Measurements from ENCODE around the gene GLOD5. TPM values are rescaled to one million over a fixed set of nuclear protein-coding genes. Genes with fewer than 3 reads are reported as not detected.

The GLOD5 gene
- total and polyA plus RNA-seq, 9 of the 15 experiments (the other 6 are each of a cell fraction or from before 2014, with no cell fraction given) = 0.27 to 4.4 (median 2.2) TPM

DNA sequence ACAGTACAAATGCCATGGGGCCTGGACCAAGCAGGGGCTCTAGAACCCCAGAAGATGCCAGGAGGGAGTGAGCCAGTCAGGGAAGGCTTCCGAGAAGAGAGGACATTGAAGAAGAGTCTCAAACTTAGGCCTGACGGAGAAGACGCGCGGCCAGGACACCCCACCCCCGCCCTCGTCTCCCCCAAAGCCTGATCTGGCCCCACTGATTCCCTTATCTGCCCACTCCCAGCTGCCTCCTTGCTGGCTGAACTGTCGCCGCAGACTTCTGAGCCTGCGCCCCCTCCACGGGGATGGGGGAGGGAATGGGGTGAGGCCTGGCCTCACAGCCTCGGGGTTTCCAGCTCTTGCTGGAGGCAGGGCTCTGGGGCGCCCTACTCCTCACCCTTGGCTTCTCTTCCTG is 21.2 kb downstream of the GLOD5 start (continued):
- TF ChIP-seq, protein P1, sequence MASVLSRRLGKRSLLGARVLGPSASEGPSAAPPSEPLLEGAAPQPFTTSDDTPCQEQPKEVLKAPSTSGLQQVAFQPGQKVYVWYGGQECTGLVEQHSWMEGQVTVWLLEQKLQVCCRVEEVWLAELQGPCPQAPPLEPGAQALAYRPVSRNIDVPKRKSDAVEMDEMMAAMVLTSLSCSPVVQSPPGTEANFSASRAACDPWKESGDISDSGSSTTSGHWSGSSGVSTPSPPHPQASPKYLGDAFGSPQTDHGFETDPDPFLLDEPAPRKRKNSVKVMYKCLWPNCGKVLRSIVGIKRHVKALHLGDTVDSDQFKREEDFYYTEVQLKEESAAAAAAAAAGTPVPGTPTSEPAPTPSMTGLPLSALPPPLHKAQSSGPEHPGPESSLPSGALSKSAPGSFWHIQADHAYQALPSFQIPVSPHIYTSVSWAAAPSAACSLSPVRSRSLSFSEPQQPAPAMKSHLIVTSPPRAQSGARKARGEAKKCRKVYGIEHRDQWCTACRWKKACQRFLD (CRISPR knock-in tag; IDR thresholded peaks at IDR 0.05) = peak; percentile 79; the same call in 1 of the 2 replicates
- TF ChIP-seq LEF1 (IDR thresholded peaks at IDR 0.05) (peak; percentile 97), HLTF (IDR thresholded peaks at IDR 0.05) (peak; percentile 87; the same call in 1 of the 2 replicates), POLR2AphosphoS5 (IDR thresholded peaks at IDR 0.05; ENCODE audit: control insufficient read depth, insufficient read depth, low read depth, low read length) (peak; percentile 97), MEF2A (IDR thresholded peaks at IDR 0.05; ENCODE audit: control insufficient read depth, low read depth, low read length) (peak; percentile 59; the same call in 1 of the 2 replicates), MAFF (IDR thresholded peaks at IDR 0.05; ENCODE audit: low read length) (no peak), PPARD (CRISPR knock-in tag; IDR thresholded peaks at IDR 0.05) (no peak), ARID1B (IDR thresholded peaks at IDR 0.05) (peak; percentile 97), ELF4 (CRISPR knock-in tag; IDR thresholded peaks at IDR 0.05) (0 out of 2 replicates have a peak, but pooled peaks have one; percentile 27), YY1 (IDR thresholded peaks at IDR 0.05; ENCODE audit: borderline replicate concordance in 1 of 3, control insufficient read depth in 1 of 3, extremely low read depth in 1 of 3, insufficient read depth in 3 of 3, insufficient read length in 1 of 3, insufficient replicate concordance in 2 of 3, low read depth in 1 of 3, low read length in 2 of 3) (peak in 1 of 3 experiments; percentile 8), MAZ (CRISPR knock-in tag; conservative IDR thresholded peaks at IDR 0.05 in 1 of 2, IDR thresholded peaks at IDR 0.05 in 1 of 2) (peak; percentile 90 to 95), ZNF766 (CRISPR knock-in tag; conservative IDR thresholded peaks at IDR 0.05) (peak; percentile 83), MEF2D (tag; conservative IDR thresholded peaks at IDR 0.05; ENCODE audit: low read depth) (0 out of 2 replicates have a peak, but pooled peaks have one; percentile 54), GABPB1 (CRISPR knock-in tag; IDR thresholded peaks at IDR 0.05) (peak; percentile 63), PTBP1 (IDR thresholded peaks at IDR 0.05; ENCODE audit: low read depth, low read length) (peak; percentile 77; the same call in 1 of the 2 replicates), SMARCA4 (IDR thresholded peaks at IDR 0.05) (peak; percentile 96), ZC3H11A (IDR thresholded peaks at IDR 0.05; ENCODE audit: low read depth, low read length) (no peak), POLR2G (IDR thresholded peaks at IDR 0.05; ENCODE audit: low read depth, low read length) (peak; percentile 59), HIVEP1 (CRISPR knock-in tag; IDR thresholded peaks at IDR 0.05) (no peak)
- TF ChIP-seq, protein P2, sequence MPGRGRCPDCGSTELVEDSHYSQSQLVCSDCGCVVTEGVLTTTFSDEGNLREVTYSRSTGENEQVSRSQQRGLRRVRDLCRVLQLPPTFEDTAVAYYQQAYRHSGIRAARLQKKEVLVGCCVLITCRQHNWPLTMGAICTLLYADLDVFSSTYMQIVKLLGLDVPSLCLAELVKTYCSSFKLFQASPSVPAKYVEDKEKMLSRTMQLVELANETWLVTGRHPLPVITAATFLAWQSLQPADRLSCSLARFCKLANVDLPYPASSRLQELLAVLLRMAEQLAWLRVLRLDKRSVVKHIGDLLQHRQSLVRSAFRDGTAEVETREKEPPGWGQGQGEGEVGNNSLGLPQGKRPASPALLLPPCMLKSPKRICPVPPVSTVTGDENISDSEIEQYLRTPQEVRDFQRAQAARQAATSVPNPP (IDR thresholded peaks at IDR 0.05; ENCODE audit: borderline replicate concordance, insufficient read depth, insufficient read length) = no peak
- TF ChIP-seq, protein P3, sequence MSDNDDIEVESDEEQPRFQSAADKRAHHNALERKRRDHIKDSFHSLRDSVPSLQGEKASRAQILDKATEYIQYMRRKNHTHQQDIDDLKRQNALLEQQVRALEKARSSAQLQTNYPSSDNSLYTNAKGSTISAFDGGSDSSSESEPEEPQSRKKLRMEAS (CRISPR knock-in tag; IDR thresholded peaks at IDR 0.05) = peak; percentile 68
- TF ChIP-seq, protein P4, sequence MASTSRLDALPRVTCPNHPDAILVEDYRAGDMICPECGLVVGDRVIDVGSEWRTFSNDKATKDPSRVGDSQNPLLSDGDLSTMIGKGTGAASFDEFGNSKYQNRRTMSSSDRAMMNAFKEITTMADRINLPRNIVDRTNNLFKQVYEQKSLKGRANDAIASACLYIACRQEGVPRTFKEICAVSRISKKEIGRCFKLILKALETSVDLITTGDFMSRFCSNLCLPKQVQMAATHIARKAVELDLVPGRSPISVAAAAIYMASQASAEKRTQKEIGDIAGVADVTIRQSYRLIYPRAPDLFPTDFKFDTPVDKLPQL (IDR thresholded peaks at IDR 0.05; ENCODE audit: extremely low read depth, insufficient read length) = no peak
- TF ChIP-seq, protein P5, sequence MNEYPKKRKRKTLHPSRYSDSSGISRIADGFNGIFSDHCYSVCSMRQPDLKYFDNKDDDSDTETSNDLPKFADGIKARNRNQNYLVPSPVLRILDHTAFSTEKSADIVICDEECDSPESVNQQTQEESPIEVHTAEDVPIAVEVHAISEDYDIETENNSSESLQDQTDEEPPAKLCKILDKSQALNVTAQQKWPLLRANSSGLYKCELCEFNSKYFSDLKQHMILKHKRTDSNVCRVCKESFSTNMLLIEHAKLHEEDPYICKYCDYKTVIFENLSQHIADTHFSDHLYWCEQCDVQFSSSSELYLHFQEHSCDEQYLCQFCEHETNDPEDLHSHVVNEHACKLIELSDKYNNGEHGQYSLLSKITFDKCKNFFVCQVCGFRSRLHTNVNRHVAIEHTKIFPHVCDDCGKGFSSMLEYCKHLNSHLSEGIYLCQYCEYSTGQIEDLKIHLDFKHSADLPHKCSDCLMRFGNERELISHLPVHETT (CRISPR knock-in tag; conservative IDR thresholded peaks at IDR 0.05 in 1 of 2, IDR thresholded peaks at IDR 0.05 in 1 of 2) = peak in 1 of 2 experiments; percentile 79; a peak in 2 of 4 replicates
